Measurements from ENCODE around the gene KCNQ5.

The KCNQ5 gene

DNA sequence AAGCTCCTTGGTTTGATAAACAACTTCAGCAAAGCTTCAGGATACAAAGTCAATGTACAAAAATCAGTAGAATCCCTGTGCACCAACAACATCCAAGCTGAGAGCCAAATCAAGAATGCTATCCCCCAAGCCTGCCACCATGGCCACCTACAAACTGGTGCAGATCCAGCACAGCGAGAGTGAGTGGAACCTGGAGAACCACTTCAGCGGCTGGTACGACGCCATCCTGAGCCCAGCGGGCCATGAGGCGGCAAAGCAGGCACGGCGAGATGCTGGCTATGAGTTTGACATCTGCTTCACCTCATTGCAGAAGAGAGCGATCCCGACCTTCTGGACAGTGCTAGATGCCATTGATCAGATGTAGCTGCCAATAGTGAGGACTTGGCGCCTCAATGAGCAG is 433.1 kb downstream of the KCNQ5 start:
- DNase-seq (ENCODE audit: low spot score) = no peak

DNA sequence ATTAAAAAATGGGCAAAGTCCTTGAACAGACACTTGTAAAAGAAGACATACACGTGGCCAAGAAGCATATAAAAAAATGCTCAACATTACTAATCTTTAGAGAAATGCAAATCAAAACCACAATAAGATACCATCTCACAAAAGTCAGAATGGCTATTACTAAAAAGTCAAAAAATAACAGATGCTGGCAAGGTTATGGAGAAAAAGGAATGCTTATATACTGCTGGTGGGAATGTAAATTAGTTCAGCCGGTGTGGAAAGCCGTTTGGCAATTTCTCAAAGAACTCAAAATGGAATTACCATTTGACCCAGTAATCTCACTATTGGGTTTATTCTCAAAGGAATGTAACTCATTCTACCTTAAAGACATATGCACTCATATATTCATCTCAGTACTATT is 436.9 kb downstream of the KCNQ5 start:
- no peak for DNase-seq (ENCODE audit: low spot score)

DNA sequence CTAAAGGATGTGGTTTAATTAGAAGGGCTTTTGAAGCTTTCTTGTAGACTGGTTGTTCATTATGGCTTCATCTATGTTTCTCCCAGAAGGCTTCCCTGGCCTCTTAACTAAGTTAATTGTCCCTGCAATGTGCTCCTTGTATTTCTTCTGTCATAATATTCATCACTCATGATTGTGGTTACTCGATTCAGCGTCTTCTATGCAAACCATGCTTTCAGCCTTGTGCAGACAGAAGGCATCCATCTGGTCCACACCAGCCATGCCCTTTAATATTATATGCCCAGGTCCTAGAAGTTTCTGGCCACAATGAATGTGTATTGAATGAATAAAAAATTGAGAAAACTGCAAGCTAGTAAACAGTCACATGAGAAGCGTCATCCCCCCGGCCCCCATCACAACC is 440.3 kb downstream of the KCNQ5 start:
- no peak for DNase-seq (ENCODE audit: low spot score)

DNA sequence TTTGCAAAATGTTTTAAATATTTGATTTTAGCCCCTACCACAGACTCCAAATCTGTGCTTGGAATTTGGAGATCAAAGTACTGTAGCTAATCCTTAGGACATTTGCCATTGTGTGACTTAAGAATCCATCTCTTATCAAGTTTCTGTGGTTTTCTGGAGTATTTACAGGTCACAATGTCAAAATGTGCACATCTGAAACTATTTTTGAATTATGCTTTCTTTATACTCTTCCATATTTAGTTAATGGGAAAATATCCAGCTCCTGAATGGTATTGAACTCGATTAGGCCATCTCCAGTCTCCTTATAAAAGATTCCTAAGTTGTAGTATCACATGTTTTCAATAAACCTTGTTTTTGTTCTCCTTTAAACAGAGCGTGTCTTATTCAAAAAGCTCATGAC is 441.0 kb downstream of the KCNQ5 start:
- DNase-seq (ENCODE audit: low spot score) = peak; percentile 26

DNA sequence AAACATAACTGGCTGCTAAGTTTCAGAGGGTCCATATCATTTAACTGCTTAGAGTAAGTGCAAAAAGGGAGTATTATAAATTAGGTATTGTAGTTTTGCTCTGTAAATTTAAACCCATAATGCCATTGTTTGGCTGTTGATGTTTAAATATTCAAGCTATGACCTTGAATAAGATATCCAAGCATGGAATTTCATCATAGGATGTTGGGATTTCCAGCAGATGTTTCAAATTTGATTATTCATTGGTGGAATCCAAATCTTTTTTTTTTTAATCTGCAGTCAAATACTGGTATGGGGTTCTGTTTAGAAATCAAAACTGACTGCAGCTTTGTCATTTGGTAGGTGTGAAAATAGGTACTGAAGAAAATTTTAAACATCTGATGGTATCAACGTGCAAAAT is 442.4 kb downstream of the KCNQ5 start:
- DNase-seq (ENCODE audit: low spot score) = no peak

DNA sequence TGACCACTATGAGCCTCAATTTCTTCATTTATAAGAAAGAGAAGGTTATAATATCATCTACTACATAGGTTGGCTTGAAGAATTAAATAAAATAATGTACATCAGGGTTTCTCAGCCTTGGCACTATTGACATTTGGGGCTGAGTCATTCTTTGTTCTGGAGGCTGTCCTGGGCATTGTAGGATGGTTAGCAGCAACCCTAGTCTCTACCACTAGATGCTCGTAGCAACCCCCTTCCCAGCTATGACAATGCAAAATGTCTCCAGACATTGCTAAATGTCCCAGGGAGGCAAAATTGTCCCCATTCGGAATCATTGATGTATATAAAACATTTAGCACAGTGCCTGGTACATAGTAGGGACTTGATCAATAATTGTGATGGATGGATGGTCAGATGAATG is 451.4 kb downstream of the KCNQ5 start:
- DNase-seq (ENCODE audit: low spot score) = no peak

DNA sequence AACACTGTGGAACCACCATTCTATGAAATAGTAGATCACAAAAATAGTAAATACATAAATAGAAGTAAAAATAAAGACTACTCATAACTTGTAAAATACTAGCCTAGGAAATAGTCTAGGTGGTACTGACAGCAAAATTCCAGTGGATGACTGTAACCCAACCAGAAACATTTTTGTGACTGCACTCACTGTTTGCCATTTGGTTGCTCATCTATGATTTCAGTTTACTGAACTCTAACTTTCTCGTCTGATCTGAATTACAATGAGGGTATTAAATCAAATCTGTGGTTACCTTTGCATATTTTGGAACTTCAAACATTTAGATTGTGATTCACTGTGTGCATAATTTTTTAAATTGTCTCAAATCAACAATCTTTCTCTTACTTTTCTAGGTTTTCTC is 452.3 kb downstream of the KCNQ5 start:
- DNase-seq (ENCODE audit: low spot score) = peak; percentile 43

DNA sequence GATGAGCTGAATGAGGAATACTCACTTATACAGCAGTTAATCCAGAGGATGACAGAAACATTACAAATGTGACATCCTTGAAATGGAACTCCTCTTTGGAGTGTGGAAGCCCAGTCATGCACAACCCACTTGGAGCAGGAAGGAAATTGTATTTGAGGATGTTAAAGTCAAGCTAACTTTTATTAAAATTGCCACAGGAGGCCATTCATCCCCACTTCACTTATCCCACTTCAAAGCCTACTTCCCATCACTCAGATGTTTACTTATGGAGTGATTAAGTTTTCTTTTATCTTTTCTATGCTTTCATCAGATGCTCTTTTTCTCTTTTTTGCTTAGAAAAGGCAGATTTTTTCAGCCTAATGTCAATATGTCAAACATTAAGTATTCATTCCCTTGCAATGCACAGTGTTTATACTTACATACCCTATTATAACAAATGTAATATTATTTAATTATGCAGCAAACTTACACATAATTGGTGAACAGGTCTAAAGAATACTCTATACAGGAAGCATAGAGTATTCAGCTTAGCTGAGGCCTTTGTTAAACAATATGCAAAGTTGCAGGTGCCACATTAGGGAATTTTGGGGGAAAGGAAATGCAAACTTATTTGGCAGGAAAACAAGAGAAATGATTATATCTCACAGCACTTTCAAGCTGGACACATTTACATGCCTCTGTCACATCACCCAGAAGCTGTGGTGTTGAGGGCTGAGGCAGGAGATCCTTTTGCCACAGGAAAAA is 454.5 kb downstream of the KCNQ5 start:
- DNase-seq (ENCODE audit: low spot score) = no peak

DNA sequence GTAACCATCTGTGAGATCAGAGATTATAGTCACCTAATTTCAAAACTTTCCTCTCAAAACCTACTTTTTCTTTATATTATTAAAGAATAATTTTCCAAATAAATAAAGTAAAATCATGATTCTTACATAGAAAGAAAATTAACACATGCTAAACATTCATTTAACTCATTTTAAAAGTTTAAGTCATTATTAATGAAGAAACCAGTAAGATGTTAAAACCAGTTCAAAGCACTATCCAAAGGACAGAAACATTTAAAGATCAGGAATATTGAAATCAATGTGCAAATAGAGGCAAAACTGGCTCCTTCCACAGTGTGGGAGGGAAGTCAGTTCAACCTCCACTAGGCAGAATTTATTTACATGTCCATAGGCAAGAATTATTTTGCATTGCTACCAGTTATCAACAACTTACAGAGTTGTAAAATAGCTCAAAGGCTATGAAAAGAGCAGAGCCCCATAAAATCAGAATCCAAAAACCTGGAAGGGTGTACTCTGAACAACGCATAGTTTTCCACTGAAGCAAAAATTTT is 456.5 kb downstream of the KCNQ5 start:
- no peak for DNase-seq (ENCODE audit: low spot score)

DNA sequence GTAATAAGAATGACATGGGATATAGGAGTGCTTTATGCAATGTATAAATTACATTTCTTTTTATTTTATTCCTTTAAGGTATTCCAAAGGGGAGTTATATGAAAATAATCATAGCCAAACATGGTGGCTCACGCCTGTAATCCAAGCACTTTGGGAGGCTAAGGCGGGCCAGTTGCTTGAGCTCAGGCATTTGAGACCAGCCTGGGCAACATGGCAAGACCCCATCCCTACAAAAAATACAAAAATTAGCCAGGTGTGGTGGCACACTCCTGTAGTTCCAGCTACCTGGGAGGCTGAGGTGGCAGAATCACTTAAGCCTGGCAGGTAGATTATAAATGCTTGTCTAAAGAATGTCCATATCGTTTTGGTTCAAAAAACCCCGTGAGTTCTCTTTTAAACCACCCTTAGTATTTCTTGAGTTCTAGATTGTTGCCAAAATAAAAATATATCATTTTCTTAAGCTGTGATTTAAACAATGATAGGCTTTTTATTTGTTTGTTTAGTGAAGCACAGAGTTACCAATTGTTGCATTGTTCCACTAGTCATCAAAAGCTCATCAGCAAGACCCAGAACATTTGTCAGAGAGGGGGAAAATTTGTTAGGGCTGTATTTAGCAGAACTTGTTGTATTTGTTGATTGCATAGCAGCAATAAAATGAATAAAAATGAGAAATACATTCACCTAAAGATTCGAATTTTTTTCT is 457.2 kb downstream of the KCNQ5 start:
- peak; percentile 12 for DNase-seq (ENCODE audit: low spot score)

DNA sequence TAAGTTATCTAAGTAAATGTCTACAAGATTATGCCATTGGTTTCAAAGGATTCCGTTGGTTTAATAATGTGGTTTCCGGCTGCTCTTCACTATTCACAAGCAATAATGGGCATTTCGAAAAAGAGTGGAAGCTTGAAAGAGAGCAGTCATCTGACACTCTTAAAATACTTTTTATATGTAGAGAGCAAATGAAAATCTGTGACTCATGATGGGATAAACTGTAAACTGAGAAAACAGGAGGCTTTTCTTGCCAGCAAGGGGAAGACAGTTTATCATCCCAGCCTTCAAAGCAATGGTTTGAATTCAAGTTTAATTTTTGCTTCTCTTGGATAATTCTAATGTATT is 457.7 kb downstream of the KCNQ5 start:
- peak; percentile 37 for DNase-seq (ENCODE audit: low spot score)

DNA sequence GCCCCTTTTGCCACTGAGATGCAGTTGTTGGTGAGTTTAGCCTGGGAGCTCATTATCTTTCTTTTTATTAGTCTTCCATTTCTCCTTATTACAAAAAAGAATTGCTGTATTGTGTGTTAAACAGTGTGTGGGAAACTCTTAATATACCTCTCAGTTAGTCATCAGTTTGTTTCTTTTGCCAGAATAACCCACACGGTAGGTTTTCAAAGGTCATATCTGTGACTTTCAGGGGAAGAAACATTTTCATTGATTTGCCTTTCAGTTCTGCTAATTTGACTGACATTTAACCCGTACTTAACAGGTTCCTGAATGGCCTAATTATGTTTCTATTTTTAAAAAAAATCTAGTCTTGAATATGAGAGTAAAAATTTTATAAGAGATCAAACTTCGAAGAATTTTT is 458.1 kb downstream of the KCNQ5 start:
- DNase-seq (ENCODE audit: low spot score) = no peak

DNA sequence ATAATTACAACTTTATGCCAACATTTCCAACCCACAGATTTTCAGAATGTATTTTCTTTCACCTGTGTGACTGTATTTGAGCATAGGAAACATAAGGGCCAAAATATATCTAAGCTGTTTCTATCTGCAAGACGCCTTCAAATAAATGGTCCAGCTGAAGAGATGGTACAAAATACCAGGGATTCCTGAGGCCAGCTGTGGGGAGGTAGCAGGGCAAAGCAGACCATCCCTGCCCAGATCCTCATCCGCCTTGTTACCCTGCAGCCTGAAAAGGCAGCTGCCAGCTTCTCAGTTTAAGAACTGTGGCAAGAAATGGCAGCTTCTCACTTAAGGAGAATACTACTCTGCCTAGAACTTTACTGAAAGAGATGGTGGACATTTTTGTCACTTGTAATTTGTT is 460.1 kb downstream of the KCNQ5 start:
- no peak for DNase-seq (ENCODE audit: low spot score)

DNA sequence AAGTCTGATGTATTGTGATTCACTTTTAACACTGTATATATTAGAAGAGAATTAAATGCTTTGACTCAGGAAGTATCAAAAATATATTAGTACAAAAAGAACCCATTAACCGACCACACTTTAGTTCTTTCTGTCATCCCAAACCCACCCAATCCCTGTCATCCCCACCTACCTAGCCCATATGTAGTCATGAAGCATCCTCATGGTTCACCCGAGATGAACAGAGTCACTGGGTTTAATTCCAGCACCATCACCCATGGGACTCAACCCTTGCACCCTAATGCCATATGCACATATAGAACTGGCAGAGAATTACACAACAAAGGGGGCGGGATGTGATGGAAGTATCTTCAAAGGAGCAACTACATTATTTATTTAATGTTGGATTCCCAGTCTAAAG is 462.0 kb downstream of the KCNQ5 start:
- no peak for DNase-seq (ENCODE audit: low spot score)

DNA sequence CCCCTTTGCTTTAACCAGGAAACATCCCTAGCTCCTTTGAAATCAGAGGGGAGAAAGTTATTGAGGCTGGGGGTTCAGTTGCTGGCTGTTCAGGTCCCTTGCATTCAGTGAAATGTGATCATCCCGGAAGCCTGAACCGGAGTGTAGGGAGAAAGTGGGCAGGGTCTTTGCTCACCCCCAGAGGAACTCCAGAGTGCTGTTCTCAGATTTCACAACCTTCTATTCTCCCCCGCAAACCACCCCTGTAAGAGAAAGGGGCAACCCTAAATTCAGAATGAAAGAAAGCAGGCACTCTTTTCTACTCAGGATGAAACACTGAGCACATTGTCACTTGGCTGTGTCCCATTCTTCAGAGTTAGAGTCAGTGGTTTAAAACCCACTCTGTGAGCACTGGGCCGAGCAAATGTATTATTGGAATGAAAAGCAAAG is 463.6 kb downstream of the KCNQ5 start:
- no peak for DNase-seq (ENCODE audit: low spot score)

DNA sequence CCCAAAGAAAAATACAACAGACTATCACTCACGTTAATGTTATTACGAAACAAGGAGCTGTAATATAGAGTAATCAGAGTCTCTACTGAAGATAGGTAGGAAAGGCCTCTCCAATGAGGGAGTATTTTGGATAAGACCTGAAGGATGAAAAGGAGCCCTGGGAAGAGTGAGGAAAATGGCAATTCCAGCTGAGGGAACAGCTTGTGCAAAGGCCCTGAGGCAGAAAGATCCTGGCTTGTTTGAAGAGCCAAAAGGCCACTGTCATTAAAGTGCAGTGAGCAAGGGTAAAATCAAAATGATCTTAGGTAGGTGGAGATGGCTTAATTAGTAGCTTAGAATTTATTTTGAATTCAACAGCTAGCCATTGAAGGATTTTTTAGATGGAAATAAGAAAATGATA is 464.9 kb downstream of the KCNQ5 start:
- DNase-seq (ENCODE audit: low spot score) = no peak

DNA sequence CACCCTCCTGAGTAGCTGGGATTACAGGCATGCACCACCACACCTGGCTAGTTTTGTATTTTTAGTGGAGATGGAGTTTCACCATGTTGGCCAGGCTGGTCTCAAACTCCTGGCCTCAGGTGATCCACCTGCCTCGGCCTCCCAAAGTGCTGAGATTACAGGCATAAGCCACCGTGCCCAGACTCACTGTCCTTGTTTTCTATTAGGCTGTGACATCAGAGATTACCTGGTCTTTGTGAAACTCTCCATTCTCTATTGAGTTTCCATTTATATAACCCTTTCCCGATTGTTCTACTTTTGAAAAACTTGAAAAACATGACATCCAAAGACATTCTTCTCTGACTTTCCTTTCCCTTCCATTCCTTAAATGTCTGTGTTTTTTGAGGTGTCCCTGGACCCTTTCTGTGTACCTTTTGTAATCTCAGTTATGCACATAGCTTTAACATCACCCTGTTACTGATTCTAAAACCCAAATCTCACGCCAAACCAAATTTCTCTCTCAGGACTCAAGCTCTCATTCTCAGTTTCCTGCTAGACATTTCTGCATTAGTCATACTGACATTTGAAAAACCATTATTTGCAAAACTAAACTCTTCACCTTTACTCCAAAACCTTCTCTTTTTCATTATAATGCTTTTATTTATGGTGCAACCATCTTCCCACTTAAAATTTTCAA is 466.4 kb downstream of the KCNQ5 start:
- DNase-seq (ENCODE audit: low spot score) = no peak

DNA sequence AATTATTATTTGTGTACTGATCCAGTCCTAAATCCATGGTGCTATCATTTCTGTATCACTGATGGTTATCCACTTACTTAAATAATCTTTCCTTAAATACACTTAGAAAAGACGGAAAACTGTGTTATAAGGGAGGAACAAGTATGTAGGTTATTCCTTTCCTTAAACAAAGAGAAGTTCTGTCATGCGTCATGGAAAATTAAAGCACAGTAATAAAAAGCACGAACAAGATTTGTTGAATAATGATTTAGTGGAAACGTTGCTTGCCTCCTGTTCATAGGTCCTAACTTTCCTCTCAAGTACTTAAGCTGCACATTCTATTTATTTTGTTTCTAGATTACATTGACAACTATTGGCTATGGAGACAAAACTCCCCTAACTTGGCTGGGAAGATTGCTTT is 483.1 kb downstream of the KCNQ5 start:
- no peak for DNase-seq (ENCODE audit: low spot score)

DNA sequence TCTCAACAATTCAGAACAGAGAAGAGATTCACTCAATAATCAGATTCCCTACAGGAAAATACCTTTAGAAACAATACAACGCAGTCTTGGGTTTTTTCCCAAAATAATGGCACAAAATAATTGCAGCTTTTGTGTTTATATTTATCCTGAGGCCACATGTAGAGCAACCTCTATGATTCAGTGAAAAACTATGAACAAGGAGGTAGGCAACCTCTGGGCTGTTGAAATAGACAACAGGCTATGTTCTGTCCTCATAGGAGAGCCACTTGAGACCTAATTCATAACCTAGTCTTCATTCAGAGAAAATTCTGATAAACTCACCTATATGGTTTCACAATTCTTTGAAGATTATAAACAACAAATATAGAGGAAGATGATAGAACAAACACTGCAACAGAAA is 485.2 kb downstream of the KCNQ5 start:
- no peak for DNase-seq (ENCODE audit: low spot score)

DNA sequence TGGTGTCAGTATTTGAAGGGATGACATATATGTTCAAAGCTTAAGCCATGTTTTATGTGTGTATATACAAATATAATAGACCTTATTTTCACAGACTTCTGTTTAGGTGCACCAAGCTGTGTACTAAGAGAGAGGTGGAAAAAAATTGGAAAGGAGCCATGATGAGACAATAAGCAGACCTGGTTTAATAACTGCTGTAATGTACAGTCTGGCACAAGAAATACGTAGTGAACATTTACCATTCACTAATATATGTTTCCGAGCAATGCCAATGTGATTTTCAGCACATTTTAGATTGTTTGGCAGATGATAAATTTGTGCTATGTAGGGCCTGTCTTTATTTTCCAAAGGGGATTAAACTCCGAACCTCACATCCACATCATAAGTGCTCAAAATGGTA is 487.1 kb downstream of the KCNQ5 start:
- no peak for DNase-seq (ENCODE audit: low spot score)

DNA sequence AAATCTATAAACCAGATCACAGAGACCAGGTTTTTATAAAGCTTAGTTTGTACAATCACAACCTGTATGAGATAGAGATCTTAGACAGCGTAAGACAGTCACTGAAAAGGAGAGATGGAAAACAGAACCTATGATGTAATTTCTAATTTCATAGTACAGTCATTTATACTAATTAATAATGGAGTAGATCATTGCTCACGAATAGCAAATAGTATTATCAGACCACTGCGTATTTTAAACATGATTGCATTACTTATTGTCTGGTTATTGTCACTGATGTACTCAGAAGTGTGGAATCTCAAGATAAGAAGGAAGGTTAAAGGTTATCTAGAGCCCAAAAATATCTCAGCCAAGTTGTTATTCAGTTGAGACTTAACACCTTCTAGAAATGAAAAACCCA is 487.8 kb downstream of the KCNQ5 start:
- no peak for DNase-seq (ENCODE audit: low spot score)

DNA sequence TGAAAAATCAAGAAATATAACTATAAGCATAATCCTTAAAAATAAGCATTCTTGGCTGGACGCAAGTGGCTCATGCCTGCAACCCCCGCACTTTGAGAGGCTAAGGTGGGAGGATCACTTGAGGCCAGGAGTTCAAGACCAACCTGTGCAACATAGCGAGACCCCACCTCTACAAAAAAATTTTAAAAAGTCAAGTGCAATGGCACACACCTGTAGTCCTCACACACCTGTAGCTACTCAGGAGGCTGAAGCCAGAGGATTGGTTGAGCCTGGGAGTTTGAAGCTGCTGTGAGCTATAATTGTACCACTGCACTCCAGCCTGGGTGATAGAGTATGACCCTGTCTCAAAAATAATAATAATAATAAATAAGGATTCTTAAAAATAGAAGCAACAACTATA is 494.5 kb downstream of the KCNQ5 start:
- no peak for DNase-seq (ENCODE audit: low spot score)

DNA sequence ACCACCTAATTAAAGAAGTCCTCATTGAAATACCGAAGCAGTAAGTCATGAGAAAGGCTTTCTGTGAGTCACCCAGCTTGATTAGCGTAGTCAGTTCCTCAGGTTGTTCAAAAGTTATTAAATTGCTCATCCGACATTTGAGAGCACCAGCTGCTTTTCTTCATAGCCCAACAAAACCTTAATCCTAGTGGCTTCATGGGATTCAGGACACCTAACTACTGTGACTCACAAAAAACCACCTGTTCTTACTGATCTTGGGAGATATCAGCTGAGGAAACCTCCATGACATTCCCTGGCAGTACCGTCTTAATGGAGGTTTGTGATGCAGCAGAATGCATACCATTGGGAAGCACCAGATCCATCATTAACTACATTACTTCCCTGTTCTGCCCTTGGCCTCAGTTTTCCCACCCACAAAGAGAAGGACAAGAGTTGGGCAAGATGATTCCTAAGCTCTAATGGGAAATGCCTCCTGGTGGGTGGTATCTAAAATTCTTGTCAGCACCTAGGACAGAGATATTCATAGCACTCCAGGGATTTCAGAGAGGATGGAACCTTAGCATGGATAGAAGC is 499.6 kb downstream of the KCNQ5 start:
- peak; percentile 54 for DNase-seq (ENCODE audit: low spot score)
